SK-N-DZ (cell line): ENCODE results near the gene PSMF1.
"Not testable (repeated sequence)": the region's sequence is repeated elsewhere in the genome, so short reads cannot be mapped to it uniquely, and the experiment has no call there.

Experiments
- DNase-seq: peaks from one replicate; pipeline ENCODE4 v3.0.0-alpha.2; 2015; ENCODE audit warnings: low spot score

Gene PSMF1

GRCh38 chr20:1122388-1123315 is 4.2 kb downstream of the PSMF1 start:
- no peak for DNase-seq

DNA sequence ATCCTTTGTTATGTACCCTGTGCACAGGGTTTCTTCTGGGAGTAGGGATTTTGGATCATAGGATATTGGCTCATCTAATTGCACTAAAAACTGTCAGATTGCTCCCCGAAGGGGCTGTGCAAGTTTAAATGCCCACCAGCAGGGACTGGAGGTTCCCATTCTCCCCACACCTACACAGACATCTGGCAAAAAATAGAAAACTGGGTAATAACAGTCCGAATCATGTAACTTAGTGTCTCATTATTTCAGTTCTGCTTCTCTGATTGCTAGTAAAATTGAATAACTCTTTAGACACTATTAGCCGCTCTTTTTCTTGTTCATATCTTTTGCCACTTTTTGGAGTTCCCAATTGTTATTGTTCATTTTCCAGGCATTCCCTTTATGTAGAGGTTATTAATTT is 5.3 kb downstream of the PSMF1 start:
- DNase-seq: no peak

GRCh38 chr20:1124421-1124820 is 6.0 kb downstream of the PSMF1 start:
- no peak for DNase-seq

- no peak for DNase-seq
Observed at GRCh38 chr20:1125277-1125676, 6.9 kb downstream of the PSMF1 start.

- no peak for DNase-seq
Observed at GRCh38 chr20:1127840-1128239, 9.4 kb downstream of the PSMF1 start.

DNA sequence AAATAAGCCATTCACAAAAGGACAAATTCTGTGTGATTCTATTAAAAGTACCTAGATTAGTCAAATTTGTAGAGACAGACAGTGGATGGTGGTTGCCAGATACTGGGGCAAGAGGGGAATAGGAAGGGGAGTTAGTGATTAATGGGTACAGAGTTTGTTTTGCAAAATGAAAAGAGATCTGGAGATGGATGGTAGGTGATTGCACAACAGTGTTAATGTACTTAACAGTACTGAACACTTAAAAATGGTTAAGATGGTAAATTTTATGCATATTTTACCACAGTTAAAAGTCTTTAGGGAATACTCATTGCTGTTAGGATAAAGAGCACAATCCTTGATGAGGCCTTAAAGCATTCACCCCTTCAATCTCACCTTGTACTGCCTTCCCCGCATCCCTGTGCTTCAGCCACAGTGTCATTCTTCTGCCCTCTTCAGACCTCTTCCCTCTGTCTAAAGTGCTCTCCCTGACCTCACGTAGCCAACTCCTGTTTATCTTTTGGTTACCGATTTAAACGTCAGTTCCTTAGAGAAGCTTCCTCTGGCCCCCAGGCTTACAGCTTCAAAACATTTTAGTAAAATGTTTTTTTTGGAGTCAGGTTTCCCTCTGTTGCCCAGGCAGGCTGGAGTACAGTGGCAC is 11.8 kb downstream of the PSMF1 start:
- no peak for DNase-seq

DNA sequence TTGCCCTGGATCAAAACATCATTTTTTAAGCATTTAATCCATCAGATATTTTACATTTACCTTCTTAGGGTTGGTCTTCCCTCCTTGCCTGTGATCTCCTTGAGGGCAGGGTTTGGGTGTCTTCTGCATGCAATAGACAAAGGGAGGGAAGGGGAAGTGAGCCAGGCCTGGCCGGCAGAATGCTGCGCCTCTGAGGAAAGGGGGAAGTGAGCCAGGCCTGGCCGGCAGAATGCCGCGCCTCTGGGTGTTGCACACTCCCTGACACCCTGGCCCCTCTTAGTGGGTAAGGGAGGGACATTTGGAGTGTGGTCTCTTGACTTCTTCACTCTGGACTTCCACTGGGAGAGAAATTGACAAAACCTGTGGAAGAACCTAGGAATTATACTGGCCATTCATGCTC is 12.4 kb downstream of the PSMF1 start:
- no peak for DNase-seq

DNA sequence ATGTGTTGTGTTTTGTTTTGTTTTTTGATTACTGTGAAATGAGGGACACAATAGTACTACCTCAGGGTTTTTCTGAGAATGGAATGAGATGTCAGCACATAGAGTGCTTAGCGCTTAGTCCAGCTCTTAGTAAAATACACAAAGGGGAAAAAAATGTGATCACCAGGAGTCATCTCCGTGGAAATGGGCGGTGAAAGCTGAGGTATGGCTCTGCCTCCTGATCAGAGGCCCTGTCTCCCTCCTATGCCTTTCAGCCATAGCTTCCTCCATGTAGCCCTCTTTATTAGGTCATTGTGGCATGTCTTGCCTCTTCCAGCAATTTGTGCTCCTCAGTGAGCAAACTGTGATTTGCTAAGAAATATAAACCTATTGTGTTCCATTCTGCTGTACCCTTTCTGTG is 13.0 kb downstream of the PSMF1 start:
- no peak for DNase-seq

DNA sequence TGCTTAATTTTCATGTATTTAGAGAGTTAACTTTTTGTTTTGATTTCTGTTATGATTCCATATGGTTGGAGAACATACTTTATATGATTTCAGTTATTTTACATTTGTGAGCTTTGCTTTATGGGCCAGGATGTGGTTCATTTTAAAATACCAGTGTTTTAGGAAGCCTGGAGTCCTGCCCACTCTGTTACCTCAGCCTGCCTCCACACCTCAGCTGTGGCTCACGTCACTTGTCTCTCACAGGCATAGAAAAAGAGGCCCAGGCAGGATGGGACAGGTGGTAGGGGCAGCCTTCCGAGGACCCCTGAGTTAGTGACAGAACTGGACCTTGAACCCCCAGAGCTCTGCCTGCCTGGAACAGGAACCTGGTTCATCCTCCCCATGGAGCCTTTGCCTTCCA is 16.0 kb downstream of the PSMF1 start:
- DNase-seq: no peak

- DNase-seq: no peak
Observed at GRCh38 chr20:1134836-1135235, 16.4 kb downstream of the PSMF1 start.

DNA sequence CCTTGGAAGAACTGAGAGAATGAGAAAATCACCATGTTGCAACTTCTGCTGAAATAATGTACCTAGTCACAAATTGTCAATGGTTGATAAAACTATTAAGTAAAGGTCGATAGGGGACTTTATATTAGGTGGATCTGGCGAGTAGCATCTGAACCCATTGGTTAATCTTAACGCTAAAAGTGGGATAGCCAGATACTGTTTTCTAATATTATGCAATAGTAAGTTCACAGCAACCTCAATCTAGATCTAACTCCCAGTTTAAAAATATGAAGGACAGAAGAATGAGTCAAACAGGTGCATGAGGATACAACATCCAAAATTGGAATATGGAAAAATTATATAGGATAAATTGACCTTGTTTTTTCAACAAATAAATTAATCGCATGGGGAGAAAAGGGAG is 18.8 kb downstream of the PSMF1 start:
- no peak for DNase-seq

DNA sequence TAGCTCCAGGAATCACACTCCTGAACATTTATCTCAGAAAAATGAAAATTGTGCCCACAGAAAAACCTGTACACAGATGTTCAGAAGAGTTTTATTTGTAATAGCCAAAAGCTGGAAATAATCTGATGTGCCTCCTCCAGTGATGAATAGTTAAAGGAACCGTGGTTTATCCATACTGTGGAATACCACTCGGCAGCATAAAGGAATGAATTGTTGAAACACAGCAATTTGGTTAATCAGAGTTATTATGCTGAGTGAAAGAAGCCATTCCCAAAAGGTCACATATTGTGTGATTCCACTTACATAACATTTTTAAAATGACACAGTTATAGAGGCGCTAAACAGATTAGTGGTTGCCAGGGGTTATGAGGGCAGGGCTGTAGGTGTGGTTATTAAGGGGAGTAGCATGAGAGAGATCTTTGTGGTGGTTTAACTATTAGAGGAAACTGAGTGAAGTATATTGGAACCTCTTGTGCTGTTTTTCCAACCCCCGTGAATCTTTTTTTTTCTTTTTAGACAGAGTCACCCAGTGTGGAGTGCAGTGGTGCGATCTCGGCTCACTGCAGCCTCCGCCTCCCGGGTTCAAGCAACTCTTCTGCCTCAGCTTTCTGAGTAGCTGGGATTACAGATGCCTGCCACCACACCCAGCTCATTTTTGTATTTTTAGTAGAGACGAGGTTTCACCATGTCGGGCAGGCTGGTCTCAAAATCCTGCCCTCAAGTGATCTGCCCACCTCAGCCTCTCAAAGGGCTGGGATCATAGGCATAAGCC is 26.2 kb downstream of the PSMF1 start:
- no peak for DNase-seq

DNA sequence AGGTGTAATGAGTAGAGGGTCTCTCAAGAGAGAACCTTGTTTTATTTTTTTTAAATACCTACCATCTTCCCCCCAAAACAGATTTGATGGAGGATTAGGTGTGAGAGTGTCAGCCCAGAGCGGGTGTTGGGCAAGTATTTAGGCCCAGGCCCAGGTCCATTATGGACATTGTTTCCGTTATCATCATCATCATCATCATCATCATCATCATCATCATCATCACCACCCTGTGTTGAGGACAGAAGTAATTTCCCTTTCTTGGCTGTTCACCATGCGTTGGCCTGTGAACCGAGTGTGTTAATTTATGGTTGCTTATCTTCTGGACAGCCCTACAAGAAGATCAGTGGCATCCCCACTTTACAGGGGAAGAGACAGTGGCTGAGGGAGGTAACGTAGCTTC is 28.6 kb downstream of the PSMF1 start:
- no peak for DNase-seq

DNA sequence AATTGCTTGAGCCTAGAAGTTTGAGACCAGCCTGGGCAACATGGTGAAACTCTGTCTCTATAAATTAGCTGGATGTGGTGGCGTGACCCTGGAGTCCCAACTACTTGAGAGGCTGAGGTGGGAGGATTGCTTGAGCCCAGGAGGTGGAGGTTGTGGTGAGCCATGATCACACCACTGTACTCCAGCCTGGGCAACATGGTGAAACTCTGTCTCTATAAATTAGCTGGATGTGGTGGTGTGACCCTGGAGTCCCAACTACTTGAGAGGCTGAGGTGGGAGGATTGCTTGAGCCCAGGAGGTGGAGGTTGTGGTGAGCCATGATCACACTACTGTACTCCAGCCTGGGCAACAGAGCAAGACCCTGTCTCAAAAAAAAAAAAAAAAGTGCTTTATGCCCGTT is 31.4 kb downstream of the PSMF1 start:
- DNase-seq: not testable (repeated sequence)

GRCh38 chr20:1150218-1150617 is 31.8 kb downstream of the PSMF1 start:
- DNase-seq: no peak

DNA sequence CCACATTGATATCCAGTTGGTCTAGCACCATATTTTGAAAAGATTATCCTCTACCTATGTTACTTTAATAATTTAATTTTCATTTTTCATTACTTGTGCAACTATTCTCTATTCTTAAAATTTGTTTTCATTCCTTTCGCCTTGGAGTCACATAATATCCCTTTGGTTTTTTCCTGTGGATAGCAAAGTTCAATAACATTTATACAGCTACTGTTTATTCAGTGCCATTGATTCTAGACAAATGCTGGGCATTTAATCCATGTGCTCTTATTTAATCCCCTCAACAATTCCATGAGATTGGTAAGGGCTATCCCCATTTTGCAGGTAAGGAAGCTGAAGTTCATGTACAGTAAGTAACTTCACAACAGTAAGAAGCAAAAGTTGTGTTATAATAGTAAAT is 32.6 kb downstream of the PSMF1 start:
- no peak for DNase-seq

DNA sequence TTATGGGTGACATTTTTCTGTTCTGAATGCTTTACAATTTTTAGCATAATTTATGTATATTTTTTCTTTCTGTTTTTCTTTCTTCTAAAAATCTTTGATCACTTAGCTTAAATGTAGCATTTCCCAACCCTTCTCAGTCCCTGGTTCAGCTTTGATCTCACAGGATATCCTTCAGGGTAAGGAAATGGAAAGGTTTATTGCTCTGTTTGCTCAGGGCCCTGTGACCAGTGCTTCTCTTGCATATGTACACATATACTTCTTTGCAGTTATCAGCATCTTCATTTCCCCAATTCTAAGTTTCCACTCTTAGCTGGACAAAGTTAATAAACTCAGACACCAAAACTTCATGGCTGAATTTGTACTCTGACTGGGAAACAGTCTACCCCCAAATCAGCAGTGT is 35.8 kb downstream of the PSMF1 start:
- no peak for DNase-seq

DNA sequence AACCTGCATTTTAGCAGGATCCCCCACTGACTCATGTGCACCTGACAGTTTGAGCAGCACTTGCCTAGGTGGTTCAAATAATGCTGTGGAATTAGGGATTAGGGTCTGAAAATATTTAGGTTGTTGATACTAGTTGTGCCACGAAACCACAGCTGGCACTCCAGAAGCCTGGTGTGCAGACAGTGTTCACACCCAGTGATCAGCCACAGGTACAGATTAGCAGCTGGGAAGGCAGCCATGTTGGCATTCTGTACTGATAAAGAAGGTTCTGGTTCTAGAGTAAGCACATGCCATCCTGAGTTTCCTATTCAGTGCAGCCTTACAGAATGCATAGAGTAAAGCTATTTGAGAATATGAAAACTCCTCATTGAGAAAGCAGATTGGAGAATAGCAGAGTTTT is 36.3 kb downstream of the PSMF1 start:
- no peak for DNase-seq

DNA sequence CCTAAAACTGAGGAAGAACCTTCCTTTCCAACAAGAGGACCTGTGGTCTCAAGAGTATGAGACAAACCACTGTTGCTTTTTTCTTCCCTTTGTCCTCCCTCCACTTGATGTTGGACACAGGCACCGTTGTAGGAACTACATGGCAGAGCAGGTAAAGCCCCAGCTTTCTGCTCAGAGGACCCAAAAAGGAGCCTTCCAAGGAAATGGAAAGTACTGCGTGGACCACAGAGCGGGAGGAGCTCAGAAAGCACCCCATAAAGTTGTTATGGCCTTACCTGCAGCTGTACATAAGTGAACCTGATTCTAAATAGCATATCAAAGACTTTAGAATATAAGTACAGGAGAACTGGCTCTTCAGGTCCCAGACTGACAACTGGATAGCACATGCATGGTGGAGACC is 36.9 kb downstream of the PSMF1 start:
- no peak for DNase-seq

- no peak for DNase-seq
Observed at GRCh38 chr20:1160496-1160895, 42.1 kb downstream of the PSMF1 start.

DNA sequence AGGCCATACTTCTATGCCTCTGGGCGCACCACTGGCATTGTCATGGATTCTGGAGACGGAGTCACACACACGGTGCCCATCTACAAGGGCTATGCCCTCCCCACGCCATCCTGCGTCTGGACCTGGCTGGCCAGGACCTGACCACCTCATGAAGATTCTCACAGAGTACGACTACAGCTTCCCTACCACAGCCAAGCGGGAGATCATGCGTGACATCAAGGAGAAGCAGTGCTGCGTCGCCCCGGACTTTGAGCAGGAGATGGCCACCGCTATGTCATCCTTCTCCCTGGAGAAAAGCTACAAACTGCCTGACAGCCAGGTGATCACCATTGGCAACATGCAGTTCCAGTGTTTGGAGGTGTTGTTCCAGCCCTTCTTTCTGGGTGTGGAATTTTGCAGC is 42.6 kb downstream of the PSMF1 start:
- no peak for DNase-seq

DNA sequence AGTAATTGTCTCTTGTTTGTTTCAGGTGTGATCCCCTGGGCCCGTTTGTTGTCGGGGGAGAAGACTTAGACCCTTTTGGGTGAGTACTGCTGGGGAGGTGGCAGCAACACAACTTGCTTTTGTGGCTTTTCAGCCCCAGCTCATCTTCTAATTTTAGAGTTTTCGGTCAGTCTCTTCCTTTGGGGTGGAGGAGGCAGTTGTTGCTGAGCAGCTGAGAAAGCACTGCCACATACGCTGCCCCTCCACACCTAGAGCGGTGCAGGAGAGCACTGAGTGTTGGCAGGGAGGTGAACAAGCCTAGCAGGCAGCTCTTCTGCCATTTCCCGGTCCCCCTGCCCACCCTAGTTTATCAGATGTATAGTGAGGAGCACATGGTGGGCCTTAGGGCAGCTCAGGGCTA is 44.7 kb downstream of the PSMF1 start:
- no peak for DNase-seq

DNA sequence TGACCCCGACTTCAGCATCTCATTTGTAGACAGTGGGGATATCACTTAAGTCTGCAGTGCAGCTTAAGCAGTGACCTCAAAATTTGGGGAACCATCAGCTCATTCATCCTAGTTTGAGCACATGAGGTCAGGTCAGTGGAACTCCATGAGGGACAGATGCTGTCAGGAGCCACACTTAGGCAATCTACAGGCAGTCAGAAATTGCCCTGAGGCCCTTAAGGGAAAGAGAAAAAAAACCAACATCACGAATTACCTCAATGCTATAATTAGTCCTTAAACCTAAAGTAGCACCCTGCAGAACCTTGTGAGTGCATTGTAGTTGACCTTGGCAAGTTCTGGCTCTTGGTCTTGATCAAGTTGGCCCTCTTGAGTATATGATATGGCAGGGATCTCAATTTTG is 45.3 kb downstream of the PSMF1 start:
- DNase-seq: no peak
